Stimulated activated CD4-positive, alpha-beta T cell treated with anti-CD3 and anti-CD28 coated beads, Interleukin-1b, Interleukin-23, amount 100 ng/mL, for 1 hour (primary cell): Measurements from ENCODE around the gene ANXA2.

Experiments
- DNase-seq, 2 donors: peaks; one replicate each; pipeline ENCODE4 v3.0.0-alpha.2; 2020; ENCODE audit warnings: low read depth in 2 of 2

Gene ANXA2

GRCh38 chr15:60389261-60390077 lies 8.3 kb downstream of the ANXA2 start:
- DNase-seq: no peak

DNA sequence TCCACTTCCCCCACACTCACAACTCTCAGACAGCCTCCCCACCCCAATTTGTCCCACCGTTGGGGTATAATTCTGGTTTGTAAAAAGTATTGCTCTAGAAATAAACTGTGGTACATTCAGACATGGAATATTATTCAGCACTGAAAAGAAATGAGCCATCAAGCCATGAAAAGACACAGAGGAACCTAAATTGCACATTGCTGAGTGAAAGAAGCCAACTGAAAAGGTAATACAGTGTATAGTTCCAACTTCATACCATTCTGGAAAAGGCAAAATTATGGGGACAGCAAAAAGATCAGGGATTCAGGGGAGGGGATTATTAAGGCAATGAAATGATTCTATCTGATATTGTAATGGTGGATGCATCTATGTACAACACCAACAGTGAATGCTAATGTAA lies 10.5 kb downstream of the ANXA2 start:
- DNase-seq: no peak

GRCh38 chr15:60386615-60387014 lies 11.2 kb downstream of the ANXA2 start:
- DNase-seq: no peak

GRCh38 chr15:60385620-60386552 lies 11.9 kb downstream of the ANXA2 start:
- DNase-seq: no peak

- no peak for DNase-seq
Observed at GRCh38 chr15:60384526-60385126, 13.2 kb downstream of the ANXA2 start.

DNA sequence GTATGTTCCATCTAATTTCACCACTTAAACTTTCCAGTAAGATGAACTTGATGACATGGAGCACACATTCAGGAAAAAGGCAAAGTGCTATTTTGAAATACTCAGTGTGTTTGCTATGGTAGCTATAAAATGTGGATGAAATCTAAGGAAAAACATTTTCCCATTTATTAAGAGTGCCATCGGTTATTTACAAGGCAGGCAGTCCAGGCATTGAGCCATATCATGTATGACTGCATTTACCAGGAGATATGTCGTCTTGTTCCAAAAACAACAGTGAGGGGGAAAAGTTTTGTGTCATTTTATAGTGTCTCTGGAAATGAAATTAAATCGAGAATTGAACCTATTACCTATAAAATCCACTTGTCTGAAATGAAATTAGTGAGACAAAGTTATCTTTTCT lies 13.7 kb downstream of the ANXA2 start:
- DNase-seq: no peak

- DNase-seq: no peak
Observed at GRCh38 chr15:60382773-60383674, 14.8 kb downstream of the ANXA2 start.

DNA sequence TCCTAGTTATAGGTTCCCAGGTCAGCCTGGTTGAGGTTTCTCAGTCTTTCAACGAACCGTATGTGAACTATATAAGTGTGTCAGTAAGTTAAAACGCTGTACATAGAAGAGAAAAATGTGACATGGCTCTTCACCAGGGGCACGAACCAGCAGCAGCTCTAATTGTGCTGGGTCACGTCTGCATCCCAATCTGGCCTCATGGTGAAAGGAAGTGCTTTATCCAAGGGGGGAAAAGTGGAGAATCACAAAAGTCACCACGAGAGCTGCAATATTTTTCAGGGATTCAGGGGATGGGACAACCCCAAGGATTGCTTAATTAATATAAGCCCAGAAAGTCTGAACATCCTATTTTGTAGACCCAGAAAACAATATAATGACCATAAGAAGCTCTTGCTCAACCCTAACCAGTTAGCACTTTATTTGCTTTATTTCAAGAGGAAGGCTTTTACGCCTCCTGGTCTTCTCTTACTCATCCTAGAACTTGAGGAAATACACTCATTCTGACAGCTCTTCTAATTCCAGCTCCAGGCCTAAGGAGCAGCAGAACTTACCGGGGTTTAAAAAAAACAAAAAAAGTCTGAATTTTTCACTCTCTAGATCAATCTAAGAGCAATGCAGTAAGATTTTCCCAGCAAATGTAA lies 16.5 kb downstream of the ANXA2 start:
- DNase-seq: no peak

GRCh38 chr15:60379525-60380274 lies 18.1 kb downstream of the ANXA2 start:
- no peak for DNase-seq

- no peak for DNase-seq
Observed at GRCh38 chr15:60379185-60379524, 18.6 kb downstream of the ANXA2 start.

GRCh38 chr15:60376677-60377095 lies 21.1 kb downstream of the ANXA2 start:
- no peak for DNase-seq

DNA sequence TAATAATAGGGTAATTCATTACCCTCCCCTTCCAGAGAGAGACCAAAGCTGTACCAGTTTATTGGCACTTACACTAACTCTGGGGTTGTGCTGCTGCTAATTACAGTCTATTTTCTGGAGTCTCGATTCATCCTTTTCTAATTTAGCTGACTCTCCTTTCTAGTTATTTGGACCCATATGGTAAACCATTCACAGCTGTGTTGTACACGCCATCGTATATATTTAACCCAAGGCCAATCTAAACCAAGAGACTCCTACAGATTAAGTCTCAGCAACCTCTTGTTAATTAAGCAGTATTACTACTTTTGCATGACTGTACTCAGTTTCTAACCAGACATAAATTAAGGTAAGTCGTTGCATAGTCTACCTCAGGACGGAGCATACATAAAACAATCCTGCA lies 22.5 kb downstream of the ANXA2 start:
- DNase-seq: no peak

GRCh38 chr15:60374628-60375081 lies 23.1 kb downstream of the ANXA2 start:
- DNase-seq: no peak

GRCh38 chr15:60374209-60374608 lies 23.6 kb downstream of the ANXA2 start:
- DNase-seq: no peak

GRCh38 chr15:60373745-60374144 lies 24.0 kb downstream of the ANXA2 start:
- no peak for DNase-seq

DNA sequence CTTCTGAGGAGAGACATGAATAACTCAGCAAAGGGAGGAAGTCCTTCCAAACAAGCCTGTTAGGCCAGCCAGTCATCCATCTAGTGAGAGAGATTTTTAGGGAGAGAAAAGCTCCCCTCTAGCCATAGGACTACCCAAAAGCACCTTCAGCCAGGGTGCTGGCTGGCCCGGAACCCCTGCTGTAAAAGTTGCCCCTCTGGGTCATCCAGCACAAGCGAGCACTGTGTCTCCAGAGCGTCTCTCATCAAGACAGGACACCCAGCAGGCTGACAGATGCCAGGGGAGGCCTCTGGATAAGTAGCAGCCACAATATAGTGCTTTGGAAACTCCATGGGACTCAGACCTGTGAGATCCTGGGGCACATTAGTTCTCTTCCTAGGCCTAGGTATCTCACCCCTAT lies 24.5 kb downstream of the ANXA2 start:
- no peak for DNase-seq

GRCh38 chr15:60372756-60373155 lies 25.0 kb downstream of the ANXA2 start:
- DNase-seq: no peak

DNA sequence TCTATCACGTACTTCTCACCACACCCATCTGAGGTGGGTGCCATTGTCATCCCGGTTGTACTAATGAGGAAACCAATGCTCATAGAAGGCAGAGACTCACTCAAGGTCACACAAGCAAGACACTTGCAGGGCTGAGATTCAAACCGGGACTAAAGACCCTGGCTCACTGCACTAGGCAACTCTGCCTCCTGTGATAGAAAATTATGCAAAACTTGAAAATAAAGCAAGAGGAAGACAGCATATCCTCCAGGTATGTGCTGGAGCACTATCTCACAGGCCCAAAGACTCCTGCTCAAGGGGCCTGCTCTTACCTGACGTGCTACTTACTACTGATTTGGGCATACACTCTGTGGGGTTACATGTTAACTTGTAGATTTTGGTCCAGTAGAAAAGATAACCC lies 25.6 kb downstream of the ANXA2 start:
- no peak for DNase-seq

DNA sequence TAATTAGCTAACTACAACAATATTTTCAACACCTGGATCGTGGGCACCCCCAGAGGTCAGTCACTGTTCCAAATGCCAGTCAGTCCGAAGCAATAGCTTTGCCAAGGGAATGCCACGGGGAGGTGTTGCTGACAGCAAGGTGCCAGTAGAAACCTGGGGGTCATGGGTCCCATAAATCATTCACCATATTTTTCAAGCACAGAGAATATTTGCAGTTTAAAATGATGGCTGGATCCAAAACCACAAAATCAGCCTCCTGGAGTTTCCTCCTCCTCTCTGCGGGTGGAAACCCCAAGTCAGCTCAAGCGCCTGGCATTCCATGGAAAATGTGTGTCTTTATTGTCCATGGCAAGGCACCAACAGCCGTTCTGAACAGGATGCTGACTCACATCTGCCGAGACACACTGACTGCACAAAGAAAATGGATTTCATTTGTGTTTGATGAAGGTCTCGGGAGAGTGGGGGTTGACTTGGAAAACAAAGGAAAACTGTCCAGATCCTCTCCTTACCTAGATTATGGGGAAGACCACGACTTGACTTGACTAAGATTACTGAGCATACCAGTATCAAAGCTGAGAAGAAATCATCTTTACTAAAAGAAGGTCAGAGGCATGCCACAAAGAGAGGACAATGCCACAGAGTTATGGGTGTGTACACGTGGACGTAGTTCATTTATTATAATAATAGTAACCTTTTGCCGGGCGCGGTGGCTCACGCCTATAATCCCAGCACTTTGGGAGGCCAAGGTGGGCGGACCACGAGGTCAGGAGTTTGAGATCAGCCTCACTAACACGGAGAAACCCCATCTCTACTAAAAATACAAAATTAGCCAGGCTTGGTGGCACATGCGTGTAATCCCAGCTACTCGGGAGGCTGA lies 26.4 kb downstream of the ANXA2 start:
- no peak for DNase-seq
